Hematopoietic multipotent progenitor cell treated with erythropoietin and hydrocortisone succinate and interleukin-3 and kit ligand, for 6 days (in vitro differentiated cells): ENCODE results near the gene DOCK4.

ENCODE experiments used
- DNase-seq: peaks from one replicate; pipeline ENCODE4 v3.0.0-alpha.2; 2015

The DOCK4 gene

DNA sequence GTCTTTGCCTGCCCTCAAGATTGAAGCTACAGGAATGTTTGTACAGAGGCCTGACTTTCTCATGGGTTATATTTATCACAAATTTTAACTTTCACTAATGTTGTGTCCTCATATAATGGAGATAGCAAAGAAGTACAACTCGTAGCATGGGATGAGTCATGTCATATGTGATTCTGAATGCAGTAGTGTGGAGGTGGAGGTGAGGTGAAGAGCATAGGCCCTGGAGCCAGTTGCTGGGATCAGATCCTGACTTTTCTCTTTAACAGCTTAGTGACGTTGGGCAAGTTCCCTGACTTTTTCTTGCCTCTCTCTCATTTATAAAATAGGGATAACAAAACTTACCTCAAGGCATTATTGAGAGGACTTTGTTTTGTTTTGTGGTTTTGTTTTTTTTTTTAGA lies 511.8 kb downstream of the DOCK4 start:
- no peak for DNase-seq

DNA sequence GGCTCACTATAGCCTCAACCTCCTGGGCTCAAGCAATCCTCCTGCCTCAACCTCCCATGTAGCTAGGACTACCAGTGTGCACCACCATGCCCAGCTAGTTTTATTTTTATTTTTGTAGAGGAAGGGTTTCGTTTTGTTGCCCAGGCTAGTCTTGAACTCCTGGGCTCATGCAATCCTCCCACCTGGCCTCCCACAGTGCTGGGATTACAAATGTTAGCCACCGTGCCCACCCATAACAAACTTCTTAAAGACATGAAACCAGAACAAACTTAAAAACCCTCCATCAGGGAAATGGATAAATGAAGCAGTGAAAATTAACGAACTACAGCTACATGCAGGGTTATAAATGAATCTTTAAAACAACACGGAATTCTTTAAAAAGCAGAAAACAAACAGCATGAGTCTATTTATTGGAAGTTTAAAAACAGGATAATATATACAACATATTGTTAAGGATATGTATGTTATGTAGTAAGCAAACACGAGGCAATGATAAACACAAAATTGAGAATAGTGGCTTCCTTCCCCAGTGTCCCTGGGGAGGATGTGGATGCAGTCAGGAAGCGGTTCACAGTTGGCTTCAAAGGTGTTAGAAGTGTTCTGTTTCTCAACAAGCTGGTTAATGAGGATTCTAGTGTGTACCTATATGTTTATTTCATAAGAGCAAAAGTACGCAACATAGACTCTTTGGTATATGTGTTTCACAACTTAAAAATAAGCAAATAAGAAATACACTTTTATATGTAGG lies 515.7 kb downstream of the DOCK4 start:
- DNase-seq = no peak

DNA sequence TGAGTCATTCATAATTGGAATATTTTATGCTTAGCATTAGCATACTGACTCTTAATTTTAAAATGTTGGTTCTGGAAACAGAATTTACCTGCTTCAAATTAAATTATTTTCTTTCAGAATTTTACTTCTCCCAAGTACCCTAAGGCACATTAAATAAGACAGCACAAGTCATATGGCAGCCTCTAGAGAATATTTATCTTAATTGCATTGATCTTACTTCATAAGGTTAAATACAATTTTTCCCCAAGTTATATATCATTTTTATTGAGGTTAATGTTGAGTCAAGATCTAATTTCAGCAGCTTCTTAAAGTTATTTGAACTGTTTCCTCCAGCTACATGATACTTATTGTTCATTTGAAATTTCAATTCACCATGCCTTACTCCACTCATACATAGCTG lies 520.9 kb downstream of the DOCK4 start:
- DNase-seq = no peak

DNA sequence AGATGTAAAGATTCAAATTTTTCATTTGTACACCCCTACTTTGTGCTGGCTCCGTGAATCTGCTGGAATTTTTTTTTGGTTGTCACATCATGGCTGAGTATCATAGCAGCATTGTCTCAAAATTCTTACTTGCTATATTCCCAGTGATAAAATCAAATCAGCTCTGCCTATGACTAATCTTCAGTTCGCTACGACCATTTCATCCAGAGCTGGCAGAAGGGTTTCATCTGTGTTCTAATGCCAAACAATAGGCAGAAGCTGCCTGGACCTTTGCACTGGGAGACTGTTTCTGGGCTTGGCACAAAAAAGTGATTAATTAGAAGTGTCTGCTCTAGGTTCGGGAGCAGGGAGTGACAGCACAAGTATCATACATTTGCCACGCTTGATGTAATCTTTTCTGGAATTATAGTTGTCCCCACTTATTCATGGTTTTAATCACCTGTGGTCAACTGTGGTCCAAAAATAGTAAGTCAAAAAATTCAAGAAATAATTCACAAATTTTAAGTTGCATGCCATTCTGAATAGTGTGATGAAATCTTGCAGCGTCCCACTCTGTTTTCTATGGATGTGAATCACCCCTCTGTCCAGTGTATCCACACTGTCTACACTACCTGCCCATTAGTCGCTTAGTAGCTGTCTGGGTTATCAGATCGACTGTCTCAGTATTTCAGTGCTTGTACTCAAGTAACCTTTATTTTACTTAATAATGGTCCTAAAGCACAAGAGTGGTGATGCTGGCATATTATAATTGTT lies 523.4 kb downstream of the DOCK4 start:
- no peak for DNase-seq

DNA sequence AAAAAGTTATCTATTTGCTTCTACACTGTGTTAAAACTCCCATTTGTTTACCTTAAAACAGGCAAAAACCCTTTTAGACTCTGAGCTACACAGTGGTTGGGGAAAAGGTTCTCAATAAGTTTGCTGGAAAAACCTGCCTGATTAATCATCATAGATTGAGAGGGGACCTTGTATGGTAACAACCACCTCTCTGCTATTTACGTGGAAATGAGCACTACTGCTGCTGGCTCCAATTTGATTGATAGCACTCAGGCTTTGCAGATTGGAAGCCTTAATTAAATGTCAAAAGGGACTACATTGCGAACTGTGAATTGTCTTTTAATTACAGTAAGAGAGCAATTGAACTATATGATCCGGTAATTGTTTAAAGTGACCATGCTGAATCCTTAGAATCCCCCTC lies 525.0 kb downstream of the DOCK4 start:
- no peak for DNase-seq

DNA sequence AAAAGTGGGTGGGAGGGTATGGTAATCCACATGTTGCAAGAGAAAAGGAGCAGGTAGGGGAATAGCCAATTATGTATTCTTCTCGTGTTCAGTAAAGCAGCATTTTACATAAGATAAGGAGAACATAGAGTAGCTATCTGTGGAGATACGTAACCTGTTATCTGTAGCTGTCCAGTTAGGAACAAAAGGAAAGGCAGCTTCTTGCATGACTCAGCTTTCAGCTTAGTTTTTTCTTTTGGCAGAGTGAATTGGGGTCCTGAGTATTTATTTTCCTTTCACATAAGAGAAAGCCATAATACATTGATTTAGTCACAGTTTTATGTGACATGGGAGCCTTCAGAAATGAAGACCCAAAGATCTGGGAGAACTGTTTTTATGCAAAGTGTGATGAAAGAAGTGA lies 527.2 kb downstream of the DOCK4 start:
- DNase-seq = no peak

DNA sequence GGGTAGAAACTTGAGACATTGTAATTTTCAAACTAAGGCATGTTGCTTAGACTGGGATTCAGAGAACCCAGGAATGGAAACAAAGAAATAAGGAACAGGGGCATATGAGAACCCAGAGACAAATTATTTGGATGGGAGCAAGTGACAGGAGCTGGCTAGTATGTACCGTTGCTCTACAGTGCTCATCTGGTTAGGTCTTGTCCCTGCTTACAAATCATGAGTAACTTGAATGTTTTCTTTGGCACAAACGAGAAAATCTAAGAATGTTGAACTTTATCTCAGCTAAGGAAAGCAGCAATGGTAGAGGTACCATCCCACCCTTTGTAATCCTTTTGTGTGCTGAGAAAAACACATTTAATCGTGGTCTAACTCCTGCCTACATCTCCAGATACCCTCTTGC lies 527.9 kb downstream of the DOCK4 start:
- DNase-seq = no peak

DNA sequence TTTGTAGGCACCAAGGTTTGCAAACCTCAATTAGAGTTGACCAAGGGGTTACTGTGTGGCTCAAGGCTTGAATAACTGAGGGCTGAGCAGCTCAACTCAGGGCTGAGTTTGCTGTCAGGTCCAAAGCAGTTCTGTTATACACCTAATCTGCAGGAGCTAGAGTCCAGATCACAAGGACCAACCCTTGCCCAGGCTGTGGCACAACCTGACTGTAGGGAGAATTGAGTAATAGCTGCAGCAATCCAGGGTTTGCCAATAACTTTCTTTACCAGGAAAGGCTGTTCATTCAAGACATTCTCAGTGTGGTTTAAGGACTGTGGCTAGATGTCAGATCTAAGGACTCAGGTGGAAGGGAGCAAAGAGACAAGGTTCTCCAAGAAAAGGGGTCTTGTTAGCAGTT lies 528.4 kb downstream of the DOCK4 start:
- no peak for DNase-seq

DNA sequence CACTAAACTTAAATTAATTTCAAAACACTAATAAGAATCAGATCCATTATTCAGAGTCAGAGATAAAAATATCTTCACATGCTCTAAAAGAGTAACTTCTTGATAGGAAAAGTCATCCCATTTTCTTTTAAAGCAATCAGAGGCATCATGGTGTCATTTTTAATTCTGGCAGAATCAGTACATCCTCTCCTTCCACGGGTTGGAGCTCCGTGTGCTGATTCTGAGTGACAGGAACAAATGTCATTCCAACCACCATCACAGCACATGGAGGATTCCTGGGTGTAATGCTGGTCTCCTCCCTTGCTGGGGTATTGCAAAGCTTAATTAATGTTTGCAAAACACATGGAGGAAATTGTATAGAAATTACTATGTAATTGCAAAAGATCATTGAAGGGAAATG lies 529.4 kb downstream of the DOCK4 start:
- no peak for DNase-seq
